Activated CD8-positive, alpha-beta T cell treated with anti-CD3 and anti-CD28 coated beads, Interleukin-2, amount 10 ng/mL, durations not matched to agents 7 days and 5 days (primary cell): ENCODE results near the gene TICAM2. TPM values are rescaled to one million over a fixed set of nuclear protein-coding genes. Genes with fewer than 3 reads are reported as not detected.
A peak's percentile ranks its signal among the peaks of the same experiment; 100 is the strongest.

Experiments used
- ATAC-seq: fragments of 150-1000 bp; cut with Tn5 transposase; one replicate; pipeline ENCODE4 v1.10.0; 2021; ENCODE audit warnings: moderate library complexity
- CTCF ChIA-PET: fragments of 350-600 bp; sonication (Branson Sonifier 250); formaldehyde crosslinking; loops from one replicate; lab custom pipeline; 2021; ENCODE audit warnings: antibody characterized with exemption; lab: Charles Lee
- POLR2A ChIA-PET: fragments of 350-600 bp; sonication (Branson Sonifier 250); formaldehyde crosslinking; loops from one replicate; lab custom pipeline; 2021; ENCODE audit warnings: antibody characterized with exemption; lab: Charles Lee
- DNase-seq: peaks from one replicate; pipeline ENCODE4 v3.0.0-alpha.2; 2020
- H3K27ac Mint-ChIP-seq: one replicate; pipeline ENCODE4 v1.8.0; 2021; ENCODE audit warnings: mild to moderate bottlenecking, mixed read lengths
- H3K27me3 Mint-ChIP-seq: one replicate; pipeline ENCODE4 v1.8.0; 2021; ENCODE audit warnings: low read depth, mixed read lengths
- H3K36me3 Mint-ChIP-seq: one replicate; pipeline ENCODE4 v1.8.0; 2021; ENCODE audit warnings: low read depth, mixed read lengths
- H3K4me1 Mint-ChIP-seq: one replicate; pipeline ENCODE4 v1.8.0; 2021; ENCODE audit warnings: low read depth, mixed read lengths
- H3K4me3 Mint-ChIP-seq: one replicate; pipeline ENCODE4 v1.8.0; 2021; ENCODE audit warnings: mild to moderate bottlenecking, mixed read lengths
- H3K9me3 Mint-ChIP-seq: one replicate; pipeline ENCODE4 v1.8.0; 2022; ENCODE audit warnings: mixed read lengths; ENCODE audit not compliant: insufficient read depth
- total RNA-seq, 2 experiments: library from RNA; stranded (reverse); gene quantifications; one replicate each; pipeline ENCODE4 v1.2.3, GENCODE V29; 2021

Gene TICAM2
- total RNA-seq, 2 experiments from 2014 or later, result 0.47 to 0.55 TPM

- ChIA-PET POLR2A (no interaction called here), CTCF (interaction anchor here (1.3 kb wide), 1 partner anchor 9 kb away, joined by 3 read pairs; no protein-coding TSS in a partner anchor)
- no peak overlapping the region for H3K27ac Mint-ChIP-seq
- no peak for DNase-seq
- no peaks in the 10 kb centered on the region for H3K9me3 Mint-ChIP-seq
- ATAC-seq, result no peak
- peaks cover 15% of the 10 kb centered on the region for H3K4me1 Mint-ChIP-seq
- peaks cover 36% of the 10 kb centered on the region for H3K36me3 Mint-ChIP-seq
- H3K27me3 Mint-ChIP-seq, result no peaks in the 10 kb centered on the region
- no peak overlapping the region for H3K4me3 Mint-ChIP-seq
These were observed 3.2 kb upstream of the TICAM2 start for GRCh38 chr5:115605436-115605835.

GRCh38 chr5:115602591-115603125 is 379 bp upstream of the TICAM2 start:
- Mint-ChIP-seq H3K4me1 (peaks cover 19% of the 10 kb centered on the region), H3K27ac (peak overlapping the region; percentile 65), H3K4me3 (peak overlapping the region; percentile 61), H3K36me3 (peaks cover 32% of the 10 kb centered on the region), H3K27me3 (no peaks in the 10 kb centered on the region), H3K9me3 (no peaks in the 10 kb centered on the region)
- ATAC-seq (no peak), DNase-seq (no peak)
- CTCF ChIA-PET, result no interaction called here
- POLR2A ChIA-PET, result interaction anchor here (1.0 to 1.8 kb wide), 3 partner anchors 14 to 58 kb away, joined by 4 to 7 read pairs (median 6); partner anchors contain the start of genes FEM1C and TMED7

- Mint-ChIP-seq H3K27ac (no peak overlapping the region), H3K9me3 (no peaks in the 10 kb centered on the region), H3K36me3 (peaks cover 24% of the 10 kb centered on the region), H3K27me3 (no peaks in the 10 kb centered on the region), H3K4me1 (peaks cover 19% of the 10 kb centered on the region), H3K4me3 (no peak overlapping the region)
- POLR2A ChIA-PET, result interaction anchor here (0.7 kb wide), 1 partner anchor 24 kb away, joined by 3 read pairs; no protein-coding TSS in a partner anchor
- DNase-seq (no peak), ATAC-seq (no peak)
- CTCF ChIA-PET, result interaction anchor here (1.4 to 1.6 kb wide), 2 partner anchors 10 to 26 kb away, joined by 3 to 8 read pairs; no protein-coding TSS in a partner anchor
These were observed 1.5 kb downstream of the TICAM2 start for GRCh38 chr5:115600766-115601165.

- Mint-ChIP-seq H3K27me3 (no peaks in the 10 kb centered on the region), H3K4me3 (no peak overlapping the region), H3K27ac (no peak overlapping the region), H3K4me1 (peaks cover 19% of the 10 kb centered on the region), H3K36me3 (peaks cover 16% of the 10 kb centered on the region), H3K9me3 (no peaks in the 10 kb centered on the region)
- ChIA-PET CTCF (interaction anchor here (1.4 kb wide), 1 partner anchor 25 kb away, joined by 3 read pairs; no protein-coding TSS in a partner anchor), POLR2A (interaction anchor here (0.7 kb wide), 1 partner anchor 25 kb away, joined by 3 read pairs; no protein-coding TSS in a partner anchor)
- no peak for DNase-seq
- no peak for ATAC-seq
These were observed 2.4 kb downstream of the TICAM2 start for GRCh38 chr5:115599924-115600323.

GRCh38 chr5:115599502-115599901 is 2.8 kb downstream of the TICAM2 start:
- no peaks in the 10 kb centered on the region for H3K27me3 Mint-ChIP-seq
- no peak overlapping the region for H3K27ac Mint-ChIP-seq
- no peak for ATAC-seq
- H3K36me3 Mint-ChIP-seq, result peaks cover 16% of the 10 kb centered on the region
- H3K4me3 Mint-ChIP-seq, result no peak overlapping the region
- DNase-seq, result no peak
- H3K4me1 Mint-ChIP-seq, result peaks cover 19% of the 10 kb centered on the region
- no peaks in the 10 kb centered on the region for H3K9me3 Mint-ChIP-seq
- ChIA-PET POLR2A (no interaction called here), CTCF (interaction anchor here (1.4 kb wide), 1 partner anchor 25 kb away, joined by 3 read pairs; no protein-coding TSS in a partner anchor)

- no peak for ATAC-seq
- ChIA-PET POLR2A (no interaction called here), CTCF (no interaction called here)
- no peaks in the 10 kb centered on the region for H3K27me3 Mint-ChIP-seq
- no peak for DNase-seq
- H3K4me3 Mint-ChIP-seq, result no peak overlapping the region
- no peak overlapping the region for H3K27ac Mint-ChIP-seq
- no peaks in the 10 kb centered on the region for H3K9me3 Mint-ChIP-seq
- H3K4me1 Mint-ChIP-seq, result no peaks in the 10 kb centered on the region
- H3K36me3 Mint-ChIP-seq, result no peaks in the 10 kb centered on the region
These were observed 7.9 kb downstream of the TICAM2 start for GRCh38 chr5:115594128-115595047.

GRCh38 chr5:115589043-115589442 is 13.2 kb downstream of the TICAM2 start:
- H3K27ac Mint-ChIP-seq, result no peak overlapping the region
- CTCF ChIA-PET, result interaction anchor here (1.3 to 2.2 kb wide), 3 partner anchors 15 to 281 kb away, joined by 4 to 13 read pairs (median 4); no protein-coding TSS in a partner anchor
- no peaks in the 10 kb centered on the region for H3K9me3 Mint-ChIP-seq
- no peak for DNase-seq
- POLR2A ChIA-PET, result no interaction called here
- H3K27me3 Mint-ChIP-seq, result no peaks in the 10 kb centered on the region
- no peak overlapping the region for H3K4me3 Mint-ChIP-seq
- ATAC-seq, result no peak
- no peaks in the 10 kb centered on the region for H3K36me3 Mint-ChIP-seq
- no peaks in the 10 kb centered on the region for H3K4me1 Mint-ChIP-seq

- Mint-ChIP-seq H3K4me3 (no peak overlapping the region), H3K27me3 (no peaks in the 10 kb centered on the region), H3K27ac (no peak overlapping the region), H3K9me3 (no peaks in the 10 kb centered on the region), H3K4me1 (no peaks in the 10 kb centered on the region), H3K36me3 (no peaks in the 10 kb centered on the region)
- ChIA-PET CTCF (interaction anchor here (1.5 to 2.2 kb wide), 3 partner anchors 14 to 280 kb away, joined by 3 to 13 read pairs (median 4); no protein-coding TSS in a partner anchor), POLR2A (no interaction called here)
- DNase-seq, result no peak
- ATAC-seq, result no peak
These were observed 13.6 kb downstream of the TICAM2 start for GRCh38 chr5:115588640-115589039.

- Mint-ChIP-seq H3K27ac (no peak overlapping the region), H3K4me3 (no peak overlapping the region), H3K36me3 (no peaks in the 10 kb centered on the region), H3K9me3 (no peaks in the 10 kb centered on the region), H3K4me1 (no peaks in the 10 kb centered on the region), H3K27me3 (no peaks in the 10 kb centered on the region)
- ChIA-PET CTCF (interaction anchor here (0.7 to 2.2 kb wide), 4 partner anchors 37 to 278 kb away, joined by 3 to 13 read pairs (median 3); no protein-coding TSS in a partner anchor), POLR2A (no interaction called here)
- ATAC-seq, result no peak
- no peak for DNase-seq
These were observed 15.6 kb downstream of the TICAM2 start for GRCh38 chr5:115586525-115587146.

GRCh38 chr5:115585265-115585664 is 17.0 kb downstream of the TICAM2 start:
- ChIA-PET CTCF (interaction anchor here (1.0 to 1.5 kb wide), 3 partner anchors 9 to 274 kb away, joined by 3 to 4 read pairs (median 4); no protein-coding TSS in a partner anchor), POLR2A (no interaction called here)
- Mint-ChIP-seq H3K4me1 (no peaks in the 10 kb centered on the region), H3K36me3 (no peaks in the 10 kb centered on the region), H3K27me3 (no peaks in the 10 kb centered on the region), H3K4me3 (no peak overlapping the region), H3K9me3 (no peaks in the 10 kb centered on the region), H3K27ac (no peak overlapping the region)
- ATAC-seq (no peak), DNase-seq (no peak)

- ATAC-seq (no peak), DNase-seq (no peak)
- H3K36me3 Mint-ChIP-seq, result no peaks in the 10 kb centered on the region
- CTCF ChIA-PET, result interaction anchor here (1.0 to 1.5 kb wide), 3 partner anchors 8 to 273 kb away, joined by 3 to 4 read pairs (median 4); no protein-coding TSS in a partner anchor
- H3K4me1 Mint-ChIP-seq, result no peaks in the 10 kb centered on the region
- no peaks in the 10 kb centered on the region for H3K9me3 Mint-ChIP-seq
- POLR2A ChIA-PET, result no interaction called here
- H3K27ac Mint-ChIP-seq, result no peak overlapping the region
- no peaks in the 10 kb centered on the region for H3K27me3 Mint-ChIP-seq
- no peak overlapping the region for H3K4me3 Mint-ChIP-seq
These were observed 17.8 kb downstream of the TICAM2 start for GRCh38 chr5:115584501-115584900.
